ENCODE data around the gene SCUBE2. TPM values are rescaled to one million over a fixed set of nuclear protein-coding genes. Genes with fewer than 3 reads are reported as not detected.

SCUBE2 gene
- total RNA-seq = 0.65 TPM

GRCh38 chr11:9091044-9091922 is at the start of gene SCUBE2:
Gene SCUBE2 (minus strand): TSS chr11:9091599. CDS start chr11:9091528, 71 bp downstream.
- peak; percentile 38 for ATAC-seq
- no peak for DNase-seq (ENCODE audit: low spot score)

- DNase-seq (ENCODE audit: low spot score) = no peak
- no peak for ATAC-seq
Measured at GRCh38 chr11:9141186-9141585, 49.8 kb upstream of the SCUBE2 start.

GRCh38 chr11:9139628-9140357 is 48.4 kb upstream of the SCUBE2 start:
- ATAC-seq = peak; percentile 75
- DNase-seq (ENCODE audit: low spot score) = peak; percentile 55

DNA sequence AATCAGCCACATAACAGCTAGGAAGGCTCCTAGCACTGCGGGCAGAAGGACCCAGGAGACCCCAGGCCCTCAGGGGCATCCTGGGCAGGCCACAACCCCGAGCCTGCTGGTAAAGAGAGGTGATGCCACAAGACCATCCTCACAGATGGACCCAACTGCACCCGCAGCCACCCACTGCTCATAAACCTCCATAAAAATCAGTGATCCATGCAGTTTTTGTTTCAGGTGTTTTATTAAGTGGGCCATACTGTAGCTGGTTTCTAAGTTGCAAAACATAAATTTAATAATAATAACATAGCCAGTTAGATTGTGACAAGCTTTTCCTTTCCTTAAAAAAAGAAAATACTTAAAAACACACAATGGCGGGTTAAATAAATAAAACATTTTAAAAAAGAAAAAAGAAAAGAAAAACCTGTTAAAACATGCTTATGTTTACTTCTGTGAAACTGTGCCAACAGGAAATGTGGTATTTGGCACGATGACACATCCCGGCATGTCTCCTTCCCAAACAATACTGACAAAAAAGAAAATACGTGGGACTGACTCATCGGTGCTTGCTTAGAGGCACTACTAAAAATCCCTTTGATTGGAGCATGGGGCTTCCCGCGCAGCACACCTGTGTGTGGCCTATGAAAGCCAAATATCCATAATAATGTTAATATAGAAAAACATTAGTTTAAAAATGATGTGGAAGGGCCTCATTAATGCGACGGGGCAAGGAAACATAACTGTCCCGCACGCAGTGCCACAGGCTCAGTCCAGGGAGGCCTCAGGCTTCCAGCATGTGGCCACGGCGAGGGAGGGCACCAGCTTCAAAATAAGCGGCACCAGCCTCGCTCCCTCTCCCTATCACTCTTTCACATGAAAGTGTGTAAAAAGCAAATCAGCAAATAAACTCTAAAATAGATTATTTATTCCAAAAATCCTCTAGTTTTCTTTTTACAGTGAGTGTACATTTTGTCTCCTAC is 47.5 kb upstream of the SCUBE2 start:
- peak; percentile 21 for ATAC-seq
- DNase-seq (ENCODE audit: low spot score) = no peak

DNA sequence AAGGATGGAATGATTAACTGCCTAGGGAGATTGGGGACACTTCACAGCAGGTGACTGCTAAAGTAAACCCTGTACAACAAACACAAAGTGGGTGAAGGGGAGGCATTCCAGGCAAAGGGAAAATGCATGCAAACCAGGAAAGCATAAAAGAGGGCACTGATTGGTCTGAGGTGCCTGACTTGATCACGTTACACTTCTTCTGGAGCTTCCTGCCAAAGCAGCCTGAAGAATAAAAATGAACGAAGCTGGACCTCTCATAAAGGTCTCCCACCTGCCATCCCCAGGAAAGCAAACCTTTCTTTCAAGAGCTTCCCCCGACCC is 46.7 kb upstream of the SCUBE2 start:
- no peak for ATAC-seq

DNA sequence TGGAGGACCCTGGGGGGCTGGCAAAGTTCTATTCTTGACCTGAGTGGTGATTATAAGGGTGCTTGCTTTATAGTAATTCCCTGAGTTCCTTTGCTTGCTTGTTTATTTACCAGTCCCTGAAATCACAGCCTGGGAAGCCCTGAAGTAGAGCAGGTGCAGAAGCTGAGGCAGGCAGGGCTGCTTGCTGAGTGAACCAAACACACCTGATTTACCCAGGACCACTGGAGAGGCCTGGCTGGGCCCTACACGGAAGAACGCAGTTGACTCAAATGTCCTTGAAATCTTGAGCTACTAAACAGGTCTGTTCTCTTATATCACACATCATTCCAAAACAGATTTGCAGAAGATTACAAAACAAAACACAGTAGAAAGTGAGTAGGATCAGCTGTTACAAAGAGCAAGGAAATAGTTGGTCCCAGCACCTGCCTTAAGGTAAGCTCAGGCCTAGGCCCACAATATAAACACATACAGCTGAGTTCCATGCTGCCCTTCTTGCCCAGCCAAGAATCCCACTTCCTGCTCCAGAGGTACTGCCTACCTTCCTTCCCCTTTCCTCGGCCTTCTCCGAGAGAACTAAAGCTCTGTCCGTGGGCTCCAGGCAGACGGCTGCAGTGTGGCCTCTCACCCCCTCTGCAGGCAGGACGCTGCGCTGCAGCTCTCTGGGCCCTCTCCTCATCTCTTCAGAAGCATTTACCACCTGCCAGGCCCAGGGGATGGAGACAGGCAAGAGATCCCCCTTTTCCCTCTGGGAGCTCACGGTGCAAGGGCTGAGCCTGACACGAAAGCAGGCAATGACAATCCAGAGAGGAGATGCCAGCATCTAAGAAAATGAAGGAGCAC is 46.1 kb upstream of the SCUBE2 start:
- DNase-seq (ENCODE audit: low spot score) = peak; percentile 66
- ATAC-seq = peak; percentile 92

More for the DNA sequence above, 46.7 kb upstream of the SCUBE2 start:
- no peak for DNase-seq (ENCODE audit: low spot score)

- no peak for DNase-seq (ENCODE audit: low spot score)
- no peak for ATAC-seq
Measured at GRCh38 chr11:9136741-9137140, 45.3 kb upstream of the SCUBE2 start.

- no peak for ATAC-seq
- no peak for DNase-seq (ENCODE audit: low spot score)
Measured at GRCh38 chr11:9133956-9134355, 42.6 kb upstream of the SCUBE2 start.

GRCh38 chr11:9132203-9132878 is 40.9 kb upstream of the SCUBE2 start:
- ATAC-seq (no peak), DNase-seq (ENCODE audit: low spot score) (no peak)

DNA sequence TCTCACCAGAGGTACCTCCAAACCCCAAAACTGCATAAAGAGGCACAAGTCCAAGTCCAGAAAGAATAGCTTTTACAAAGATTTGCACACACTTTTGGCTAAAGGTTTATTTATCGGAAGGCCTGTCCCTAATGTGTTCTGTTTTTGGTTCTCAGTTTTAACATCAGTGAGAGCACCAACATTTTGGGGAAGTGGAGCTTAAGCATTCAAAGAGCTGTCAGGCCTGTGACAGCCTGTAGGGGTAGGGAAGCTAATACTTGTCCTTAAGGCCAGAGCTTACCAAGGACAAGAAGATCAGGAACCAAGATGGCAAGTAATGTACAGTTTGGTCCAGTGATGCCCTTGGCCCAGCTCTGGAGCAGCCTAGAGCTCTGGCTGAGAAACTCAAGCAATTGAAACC is 38.9 kb upstream of the SCUBE2 start:
- DNase-seq (ENCODE audit: low spot score) = no peak
- ATAC-seq = no peak

DNA sequence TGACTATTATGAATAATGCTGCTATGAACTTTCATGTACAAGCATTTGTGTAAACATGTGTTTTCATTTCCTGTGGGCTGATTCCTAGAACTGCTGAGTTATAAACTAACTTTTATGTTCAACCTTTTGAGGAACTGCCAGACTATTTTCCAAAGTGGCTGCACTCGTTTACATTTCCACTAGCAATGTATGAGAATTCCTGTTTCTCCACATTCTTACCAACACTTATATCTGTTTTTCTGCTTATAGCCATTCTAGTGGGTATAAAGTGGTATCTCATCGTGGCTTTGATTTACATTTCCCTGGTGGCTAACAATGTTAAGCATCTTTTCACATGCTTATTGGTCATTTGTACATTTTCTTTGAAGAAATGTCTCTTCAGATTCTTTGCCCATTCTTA is 35.2 kb upstream of the SCUBE2 start:
- DNase-seq (ENCODE audit: low spot score) (no peak), ATAC-seq (no peak)

DNA sequence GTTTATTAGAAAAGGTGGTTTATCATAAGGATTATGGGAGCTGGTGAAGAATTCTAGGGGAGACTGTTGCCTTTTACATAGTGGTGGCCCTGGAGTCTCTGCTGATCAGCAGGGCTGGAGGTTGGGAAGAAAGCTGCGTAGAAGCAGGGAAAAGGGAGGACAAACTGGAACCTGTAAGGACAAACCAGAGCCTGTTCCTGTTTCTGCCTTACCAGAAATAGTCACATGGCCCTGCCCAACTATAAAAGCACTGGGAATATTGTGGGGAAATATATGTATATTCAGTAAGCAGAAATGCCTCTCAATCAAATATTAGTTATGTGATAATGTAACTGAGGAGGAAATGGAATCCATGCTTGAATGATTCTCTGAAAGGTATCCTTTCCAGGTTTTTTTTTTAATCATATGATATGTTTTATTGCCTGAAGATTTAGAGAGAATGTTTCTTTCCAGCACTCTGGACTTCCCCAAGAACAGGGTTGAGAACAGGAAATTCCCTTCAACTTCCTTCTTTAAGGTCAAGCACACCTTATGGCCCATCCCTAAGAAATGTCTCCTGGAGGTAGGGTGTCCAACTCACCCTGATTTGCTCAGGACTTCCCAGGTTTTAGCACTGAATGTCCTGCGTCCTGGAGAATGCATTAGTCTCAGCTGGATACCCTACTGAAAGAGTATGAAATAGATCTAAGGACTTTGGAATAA is 33.9 kb upstream of the SCUBE2 start:
- no peak for ATAC-seq
- DNase-seq (ENCODE audit: low spot score) = no peak

GRCh38 chr11:9123595-9124304 is 32.4 kb upstream of the SCUBE2 start:
- DNase-seq (ENCODE audit: low spot score) (no peak), ATAC-seq (no peak)

DNA sequence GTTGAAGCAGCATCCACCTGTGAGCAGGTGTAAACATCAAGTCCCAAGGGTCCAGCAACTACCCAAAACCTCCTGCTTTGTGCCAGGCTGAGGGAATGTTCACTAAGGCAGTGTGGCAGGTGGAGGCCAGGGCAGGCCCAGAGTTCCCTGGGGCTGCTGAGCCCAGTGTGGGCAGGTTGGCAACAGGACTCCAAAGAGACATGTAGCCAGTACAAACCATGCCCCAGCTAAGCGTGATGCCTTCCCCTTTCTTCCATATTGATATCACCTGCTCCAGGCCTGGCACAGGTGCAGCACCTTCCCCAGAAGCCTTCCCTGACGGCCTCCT is 30.0 kb upstream of the SCUBE2 start:
- DNase-seq (ENCODE audit: low spot score) = no peak
- ATAC-seq = no peak

DNA sequence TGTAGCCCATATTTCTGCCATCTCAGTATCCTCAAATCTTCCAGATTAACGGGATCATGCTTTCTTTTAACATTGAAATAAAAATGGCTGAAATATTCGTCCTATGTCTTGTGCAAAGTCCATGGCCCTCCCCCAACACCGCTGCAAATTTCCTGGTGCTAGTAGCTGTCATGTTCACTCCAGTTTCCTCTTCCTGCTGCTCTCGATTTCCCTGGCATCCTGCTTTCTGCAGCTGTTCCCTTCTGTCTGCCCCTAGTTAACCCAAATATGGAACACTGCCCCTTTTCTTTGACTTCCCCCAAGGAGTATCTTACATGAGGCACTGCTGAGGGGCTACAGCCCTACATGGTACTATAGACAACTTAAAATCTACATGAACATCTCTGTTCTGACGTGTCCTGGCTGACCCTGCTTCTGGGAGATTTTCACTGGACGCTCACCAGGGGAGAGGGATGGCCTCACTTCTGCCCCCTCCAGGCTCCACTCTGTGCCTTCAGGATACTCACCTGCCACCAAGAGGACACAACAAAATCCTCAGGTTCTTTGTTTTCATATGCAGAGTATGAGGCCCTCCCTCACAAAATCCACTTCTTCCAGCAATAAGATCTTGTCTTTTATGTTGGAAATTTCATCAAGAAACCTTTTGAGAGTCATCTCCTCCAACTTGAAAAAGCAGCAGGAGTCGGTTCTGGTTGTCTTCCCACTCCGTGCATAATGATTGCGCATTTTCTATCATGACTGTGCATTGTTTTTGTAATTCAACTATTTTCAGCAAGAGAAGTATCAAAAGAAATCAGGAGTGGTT is 29.5 kb upstream of the SCUBE2 start:
- no peak for ATAC-seq
- no peak for DNase-seq (ENCODE audit: low spot score)

DNA sequence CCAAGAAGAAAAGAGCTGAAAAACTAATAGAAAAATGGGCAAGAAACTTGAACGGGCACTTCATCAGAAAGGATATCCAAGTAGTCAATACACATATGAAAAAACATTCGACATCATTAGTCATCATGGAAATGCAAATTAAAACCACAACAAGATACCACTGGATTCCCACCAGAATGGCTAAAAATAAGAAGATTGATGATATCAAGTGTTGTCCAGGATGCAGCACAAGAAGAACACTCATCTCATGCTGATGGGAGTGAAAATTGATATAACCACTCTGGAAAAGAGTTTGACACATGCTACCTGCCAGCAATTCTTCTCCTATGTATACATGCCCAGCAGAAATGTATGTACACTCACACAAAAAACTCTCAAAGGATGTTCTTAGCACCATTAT is 26.9 kb upstream of the SCUBE2 start:
- no peak for ATAC-seq
- no peak for DNase-seq (ENCODE audit: low spot score)

GRCh38 chr11:9112075-9112474 is 20.7 kb upstream of the SCUBE2 start:
- ATAC-seq (no peak), DNase-seq (ENCODE audit: low spot score) (no peak)

Data from left lobe of liver (tissue), 2 donors.